Measurements from ENCODE around the gene NUDT8.

DNA sequence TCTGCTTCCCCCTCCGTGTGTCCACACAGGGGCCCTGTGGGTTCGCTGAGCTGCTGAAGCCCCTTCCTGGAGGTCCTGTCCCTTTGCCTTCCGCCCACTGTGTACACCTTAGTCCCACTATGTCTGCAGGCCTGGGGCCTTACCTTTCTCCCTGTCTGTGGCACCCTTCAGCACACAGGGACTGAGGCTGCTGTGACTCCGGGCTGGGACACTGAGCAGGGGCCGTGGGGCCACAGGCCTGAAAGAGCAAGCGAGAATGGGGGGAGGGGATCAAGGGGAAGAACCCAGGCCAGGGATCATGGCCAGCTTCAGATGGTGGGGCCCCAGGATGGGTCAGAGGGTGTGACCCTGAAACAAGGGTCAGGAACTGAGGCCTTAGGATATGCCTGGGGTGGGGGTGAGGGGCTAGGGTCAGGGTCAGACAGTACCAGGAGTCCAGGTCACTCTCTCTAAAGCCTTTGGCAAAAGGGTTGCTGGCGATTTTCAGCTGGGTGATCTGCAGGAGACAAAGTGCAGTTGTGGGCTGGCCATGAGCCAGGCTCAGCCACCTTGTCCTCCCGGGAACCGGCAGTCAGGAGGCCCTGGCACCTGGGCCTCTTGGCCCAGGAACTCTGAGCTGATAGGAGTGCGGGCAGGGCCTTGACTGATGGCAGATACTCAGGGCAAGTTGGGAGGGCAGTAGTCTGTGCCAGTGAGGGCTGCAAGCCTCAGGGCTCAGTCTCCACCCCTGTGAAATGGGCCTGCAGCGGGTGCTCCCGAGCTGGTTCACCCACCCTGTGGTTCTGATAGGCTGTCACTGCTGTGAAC lies 2.6 kb upstream of the NUDT8 start:
- TF ChIP-seq, protein P1, sequence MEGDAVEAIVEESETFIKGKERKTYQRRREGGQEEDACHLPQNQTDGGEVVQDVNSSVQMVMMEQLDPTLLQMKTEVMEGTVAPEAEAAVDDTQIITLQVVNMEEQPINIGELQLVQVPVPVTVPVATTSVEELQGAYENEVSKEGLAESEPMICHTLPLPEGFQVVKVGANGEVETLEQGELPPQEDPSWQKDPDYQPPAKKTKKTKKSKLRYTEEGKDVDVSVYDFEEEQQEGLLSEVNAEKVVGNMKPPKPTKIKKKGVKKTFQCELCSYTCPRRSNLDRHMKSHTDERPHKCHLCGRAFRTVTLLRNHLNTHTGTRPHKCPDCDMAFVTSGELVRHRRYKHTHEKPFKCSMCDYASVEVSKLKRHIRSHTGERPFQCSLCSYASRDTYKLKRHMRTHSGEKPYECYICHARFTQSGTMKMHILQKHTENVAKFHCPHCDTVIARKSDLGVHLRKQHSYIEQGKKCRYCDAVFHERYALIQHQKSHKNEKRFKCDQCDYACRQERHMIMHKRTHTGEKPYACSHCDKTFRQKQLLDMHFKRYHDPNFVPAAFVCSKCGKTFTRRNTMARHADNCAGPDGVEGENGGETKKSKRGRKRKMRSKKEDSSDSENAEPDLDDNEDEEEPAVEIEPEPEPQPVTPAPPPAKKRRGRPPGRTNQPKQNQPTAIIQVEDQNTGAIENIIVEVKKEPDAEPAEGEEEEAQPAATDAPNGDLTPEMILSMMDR (IDR thresholded peaks at IDR 0.05), result no peak
- no peak for TF ChIP-seq POLR2A (IDR thresholded peaks at IDR 0.05)

Data from thyroid gland (tissue), 4 donors.